Caco-2 (cell line): Measurements from ENCODE around the gene GMPPB. TPM values are rescaled to one million over a fixed set of nuclear protein-coding genes. Genes with fewer than 3 reads are reported as not detected.
A peak's percentile ranks its signal among the peaks of the same experiment; 100 is the strongest.

ENCODE experiments used
- BruUV-seq: library from RNA; stranded (reverse); fragments of 400-500 nt; replicated peaks from 2 replicates; lab custom pipeline; 2021; lab: Mats Ljungman, UMichigan
- CTCF ChIA-PET: fragments of 300-600 bp; sonication (Branson Sonifier 250); formaldehyde crosslinking; loops from one replicate; lab custom pipeline; 2022; ENCODE audit warnings: antibody characterized with exemption; lab: Charles Lee
- POLR2A ChIA-PET: fragments of 300-600 bp; sonication (Branson Sonifier 250); formaldehyde crosslinking; loops from one replicate; lab custom pipeline; 2022; ENCODE audit warnings: antibody characterized with exemption; lab: Charles Lee
- DNase-seq, 2 experiments: peaks; one replicate each; pipeline versions ENCODE4 v3.0.0 to v3.0.0-alpha.2; 2020 to 2022
- H3K27me3 ChIP-seq: replicated peaks from 2 replicates; pipeline ENCODE4 v1.6.0; 2011; ENCODE audit warnings: low read length; ENCODE audit not compliant: control insufficient read depth, insufficient read depth
- H3K36me3 ChIP-seq: 2 replicates; pipeline ENCODE4 v1.5.1; 2011; ENCODE audit warnings: low read length; ENCODE audit not compliant: control insufficient read depth, insufficient read depth
- H3K4me1 ChIP-seq: fragments of 250-450 bp; sonication (Bioruptor Pico); 2 replicates; pipeline ENCODE4 v1.5.1; 2020; ENCODE audit warnings: mild to moderate bottlenecking
- H3K4me3 ChIP-seq: 2 replicates; pipeline ENCODE4 v1.5.1; 2011; ENCODE audit warnings: low read depth, mild to moderate bottlenecking, control low read depth, low read length
- H3K9me3 ChIP-seq: fragments of 250-450 bp; sonication (Bioruptor Pico); 2 replicates; pipeline ENCODE4 v1.5.1; 2020; ENCODE audit warnings: mild to moderate bottlenecking, moderate library complexity
- H3K27ac Mint-ChIP-seq: one replicate; pipeline ENCODE4 v1.8.0; 2022; ENCODE audit warnings: mixed read lengths; ENCODE audit not compliant: unreplicated experiment
- H3K27me3 Mint-ChIP-seq: one replicate; pipeline ENCODE4 v1.8.0; 2022; ENCODE audit warnings: mixed read lengths; ENCODE audit not compliant: insufficient read depth, unreplicated experiment
- H3K36me3 Mint-ChIP-seq: one replicate; pipeline ENCODE4 v1.8.0; 2022; ENCODE audit warnings: mild to moderate bottlenecking, mixed read lengths; ENCODE audit not compliant: insufficient read depth, unreplicated experiment
- H3K4me1 Mint-ChIP-seq: one replicate; pipeline ENCODE4 v1.8.0; 2022; ENCODE audit warnings: low read depth, mixed read lengths; ENCODE audit not compliant: unreplicated experiment
- H3K4me3 Mint-ChIP-seq: one replicate; pipeline ENCODE4 v1.8.0; 2022; ENCODE audit warnings: mild to moderate bottlenecking, moderate library complexity, mixed read lengths; ENCODE audit not compliant: unreplicated experiment
- H3K9me3 Mint-ChIP-seq: one replicate; pipeline ENCODE4 v1.8.0; 2022; ENCODE audit warnings: mixed read lengths; ENCODE audit not compliant: unreplicated experiment
- intact Hi-C: fragments of 100-400 bp; cut with micrococcal nuclease; formaldehyde crosslinking; loops from one replicate; pipeline ENCODE4 v1.10.0; 2022; ENCODE audit not compliant: unreplicated experiment
- total RNA-seq: library from RNA; stranded (reverse); gene quantifications from 2 replicates; pipeline ENCODE4 v1.2.3, GENCODE V29; 2022
- TF ChIP-seq, protein P1 (sequence below), 2 experiments: fragments of 200-600 bp in 1 of 2; IDR thresholded peaks; 1 replicate in 1 of 2; 2 replicates in 1 of 2; pipeline versions ENCODE4 v1.5.1 to v1.8.0; 2011 to 2022; ENCODE audit warnings: antibody characterized with exemption in 1 of 2, control low read depth in 1 of 2, inconsistent platforms in 1 of 2, low read depth in 1 of 2, low read length in 1 of 2, mild to moderate bottlenecking in 1 of 2, moderate library complexity in 1 of 2; ENCODE audit not compliant: insufficient read depth in 1 of 2, severe bottlenecking in 1 of 2, unreplicated experiment in 1 of 2

Gene GMPPB
- total RNA-seq, 1 experiment from 2014 or later: 26.5 TPM

DNA sequence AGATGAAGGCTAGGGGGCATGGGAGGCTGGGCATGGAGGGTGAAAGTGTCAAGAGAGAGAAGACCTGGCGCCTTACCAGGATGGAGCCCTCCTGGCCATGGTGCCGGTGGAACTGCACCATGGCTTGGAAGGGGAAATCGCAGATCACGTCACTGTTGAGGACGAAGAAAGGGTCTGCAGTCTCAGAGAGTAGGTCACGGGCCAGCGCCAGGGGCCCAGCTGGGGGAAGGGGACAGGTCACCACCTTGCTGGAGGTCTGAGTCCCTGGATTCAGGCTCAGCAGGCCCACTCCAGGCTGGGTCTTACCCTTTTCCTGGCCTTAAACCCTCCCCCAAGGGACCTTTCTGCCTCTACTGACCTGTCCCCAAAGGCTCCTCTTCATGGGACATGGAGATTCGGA is 855 bp downstream of the GMPPB start:
- no TSS peak for BruUV-seq
- H3K9me3 ChIP-seq: no peaks in the 10 kb centered on the region
- Mint-ChIP-seq H3K9me3 (no peaks in the 10 kb centered on the region), H3K36me3 (peaks cover 75% of the 10 kb centered on the region), H3K4me3 (peak overlapping the region; percentile 79), H3K27ac (peak overlapping the region; percentile 92), H3K27me3 (no peaks in the 10 kb centered on the region), H3K4me1 (peaks cover 7% of the 10 kb centered on the region)
- peaks cover 9% of the 10 kb centered on the region for H3K4me1 ChIP-seq
- peak overlapping the region; percentile 99 for H3K4me3 ChIP-seq
- DNase-seq: peak in 1 of 2 experiments; percentile 36
- no peaks in the 10 kb centered on the region for H3K27me3 ChIP-seq
- peaks cover 4% of the 10 kb centered on the region for H3K36me3 ChIP-seq
- intact Hi-C loops: loop anchor here (5.0 kb wide), 1 partner anchor 64 kb away; the partner anchor contains the start of gene IP6K1
- TF ChIP-seq, protein P1, sequence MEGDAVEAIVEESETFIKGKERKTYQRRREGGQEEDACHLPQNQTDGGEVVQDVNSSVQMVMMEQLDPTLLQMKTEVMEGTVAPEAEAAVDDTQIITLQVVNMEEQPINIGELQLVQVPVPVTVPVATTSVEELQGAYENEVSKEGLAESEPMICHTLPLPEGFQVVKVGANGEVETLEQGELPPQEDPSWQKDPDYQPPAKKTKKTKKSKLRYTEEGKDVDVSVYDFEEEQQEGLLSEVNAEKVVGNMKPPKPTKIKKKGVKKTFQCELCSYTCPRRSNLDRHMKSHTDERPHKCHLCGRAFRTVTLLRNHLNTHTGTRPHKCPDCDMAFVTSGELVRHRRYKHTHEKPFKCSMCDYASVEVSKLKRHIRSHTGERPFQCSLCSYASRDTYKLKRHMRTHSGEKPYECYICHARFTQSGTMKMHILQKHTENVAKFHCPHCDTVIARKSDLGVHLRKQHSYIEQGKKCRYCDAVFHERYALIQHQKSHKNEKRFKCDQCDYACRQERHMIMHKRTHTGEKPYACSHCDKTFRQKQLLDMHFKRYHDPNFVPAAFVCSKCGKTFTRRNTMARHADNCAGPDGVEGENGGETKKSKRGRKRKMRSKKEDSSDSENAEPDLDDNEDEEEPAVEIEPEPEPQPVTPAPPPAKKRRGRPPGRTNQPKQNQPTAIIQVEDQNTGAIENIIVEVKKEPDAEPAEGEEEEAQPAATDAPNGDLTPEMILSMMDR (IDR thresholded peaks at IDR 0.05; ENCODE audit: insufficient read depth in 1 of 2, low read depth in 1 of 2, low read length in 1 of 2, severe bottlenecking in 1 of 2, unreplicated experiment in 1 of 2): no peak
- ChIA-PET POLR2A (no interaction called here), CTCF (interaction anchor here (0.9 to 1.8 kb wide), 4 partner anchors 80 to 183 kb away, joined by 3 to 4 read pairs (median 4); partner anchors contain the start of gene INKA1)

DNA sequence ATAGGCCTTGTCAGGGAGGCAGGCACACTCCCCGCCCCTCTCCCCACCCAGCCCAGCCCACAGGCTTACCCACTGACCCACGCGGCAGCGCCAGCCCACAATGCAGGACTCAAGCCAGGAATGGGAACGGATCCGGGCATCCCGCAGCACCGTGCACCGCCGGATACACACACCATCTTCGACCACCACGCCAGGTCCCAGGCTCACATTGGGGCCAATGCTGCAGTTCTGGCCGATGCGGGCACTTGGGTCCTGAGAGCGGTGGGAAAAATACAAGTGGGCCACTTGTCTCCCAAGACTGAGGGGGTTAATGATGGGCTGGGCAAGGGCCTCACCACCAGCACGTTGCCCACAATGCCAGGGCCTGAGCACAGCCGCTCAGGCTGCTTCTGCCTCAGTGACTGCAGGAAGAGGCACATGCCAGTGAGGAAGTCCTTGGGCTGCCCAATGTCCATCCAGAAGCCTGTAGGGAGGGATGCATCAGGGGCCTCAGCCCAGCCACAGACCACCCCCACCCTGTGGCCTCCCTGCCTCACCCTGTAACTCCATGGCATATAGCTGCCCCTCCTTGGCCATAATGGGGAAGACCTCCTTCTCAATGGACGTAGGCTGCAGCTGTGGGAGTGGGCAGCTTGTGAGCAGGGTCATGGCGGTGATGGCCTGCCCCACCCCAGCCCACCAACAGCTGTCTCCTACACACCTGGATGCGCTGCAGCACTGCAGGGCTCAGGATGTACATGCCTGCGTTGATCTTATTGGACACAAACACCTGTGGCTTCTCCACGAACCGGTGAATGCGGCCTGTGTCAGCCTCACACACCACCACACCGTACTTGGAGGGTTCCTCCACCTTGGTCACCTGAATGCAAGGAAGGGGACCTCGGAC is 1.6 kb downstream of the GMPPB start:
- no peaks in the 10 kb centered on the region for H3K9me3 Mint-ChIP-seq
- BruUV-seq: no TSS peak
- DNase-seq: no peak

DNA sequence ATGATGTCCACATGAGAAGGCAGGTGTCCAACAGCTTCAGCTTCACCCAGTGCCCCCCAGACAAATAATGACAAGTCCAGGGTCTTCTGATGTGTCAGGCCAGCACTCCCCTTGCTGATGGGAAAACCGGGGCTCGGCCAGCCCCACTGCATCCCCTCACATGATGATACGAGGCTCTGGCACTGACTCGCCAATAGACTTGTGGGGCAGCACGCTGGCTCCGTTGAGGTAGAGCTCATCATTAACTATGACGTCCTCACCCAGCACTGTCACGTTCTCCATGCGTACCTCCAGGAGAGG is 2.2 kb downstream of the GMPPB start:
- peak in 1 of 2 experiments; percentile 32 for DNase-seq
- TF ChIP-seq, protein P1 (IDR thresholded peaks at IDR 0.05; ENCODE audit: insufficient read depth in 1 of 2, low read depth in 1 of 2, low read length in 1 of 2, severe bottlenecking in 1 of 2, unreplicated experiment in 1 of 2): no peak
- POLR2A ChIA-PET: no interaction called here
- peaks cover 7% of the 10 kb centered on the region for H3K4me1 Mint-ChIP-seq
- H3K4me1 ChIP-seq: peaks cover 9% of the 10 kb centered on the region
- BruUV-seq: no TSS peak
- H3K9me3 ChIP-seq: no peaks in the 10 kb centered on the region
- H3K27me3 ChIP-seq: no peaks in the 10 kb centered on the region
- H3K4me3 ChIP-seq: no peak overlapping the region
- intact Hi-C loops: loop anchor here (5.0 kb wide), 1 partner anchor 66 kb away; the partner anchor contains the start of gene IP6K1
- peaks cover 68% of the 10 kb centered on the region for H3K36me3 Mint-ChIP-seq
- H3K9me3 Mint-ChIP-seq: no peaks in the 10 kb centered on the region
- H3K36me3 ChIP-seq: peaks cover 3% of the 10 kb centered on the region
- no peaks in the 10 kb centered on the region for H3K27me3 Mint-ChIP-seq
- CTCF ChIA-PET: no interaction called here
- H3K27ac Mint-ChIP-seq: no peak overlapping the region
- H3K4me3 Mint-ChIP-seq: peak overlapping the region; percentile 45

More for the DNA sequence above, 1.6 kb downstream of the GMPPB start:
- TF ChIP-seq, protein P1 (IDR thresholded peaks at IDR 0.05; ENCODE audit: insufficient read depth in 1 of 2, low read depth in 1 of 2, low read length in 1 of 2, severe bottlenecking in 1 of 2, unreplicated experiment in 1 of 2): no peak
- Histone ChIP-seq H3K9me3 (no peaks in the 10 kb centered on the region), H3K4me3 (no peak overlapping the region), H3K4me1 (peaks cover 9% of the 10 kb centered on the region), H3K27me3 (no peaks in the 10 kb centered on the region), H3K36me3 (peaks cover 4% of the 10 kb centered on the region)
- no peaks in the 10 kb centered on the region for H3K27me3 Mint-ChIP-seq
- peaks cover 73% of the 10 kb centered on the region for H3K36me3 Mint-ChIP-seq
- ChIA-PET CTCF (interaction anchor here (0.9 to 1.8 kb wide), 3 partner anchors 81 to 182 kb away, joined by 3 to 4 read pairs (median 4); partner anchors contain the start of gene INKA1), POLR2A (no interaction called here)
- peak overlapping the region; percentile 79 for H3K4me3 Mint-ChIP-seq
- intact Hi-C loops: loop anchor here (5.0 kb wide), 1 partner anchor 65 kb away; the partner anchor contains the start of gene IP6K1
- H3K27ac Mint-ChIP-seq: peak overlapping the region; percentile 92
- peaks cover 7% of the 10 kb centered on the region for H3K4me1 Mint-ChIP-seq
